Adrenal gland (tissue), 12 donors: ENCODE data around the gene GPSM1. TPM values are rescaled to one million over a fixed set of nuclear protein-coding genes. Genes with fewer than 3 reads are reported as not detected.

Experiments
- DNase-seq, 7 donors: peaks; one replicate each; pipeline ENCODE4 v3.0.0-alpha.2; 2019 to 2020
- H3K27ac ChIP-seq, 5 donors: fragments of 200-600 bp; sonication (generic) in 4 of 5; 1 replicate in 3 of 5; 2 replicates in 2 of 5; pipeline versions ENCODE4 v1.5.1 to v1.8.0; 2016 to 2020; ENCODE audit warnings: mild to moderate bottlenecking in 1 of 5
- H3K27me3 ChIP-seq: fragments of 200-600 bp; 2 replicates; pipeline ENCODE4 v1.8.0; 2021
- H3K36me3 ChIP-seq, 2 donors: fragments of 200-600 bp; replicated peaks in 1 of 2; 1 replicate in 1 of 2; 2 replicates in 1 of 2; pipeline versions ENCODE4 v1.5.1 to v1.8.0; 2018 to 2022
- H3K4me1 ChIP-seq, 2 donors: fragments of 200-600 bp; replicated peaks in 1 of 2; 1 replicate in 1 of 2; 2 replicates in 1 of 2; pipeline versions ENCODE4 v1.5.1 to v1.8.0; 2018 to 2021
- H3K4me3 ChIP-seq, 4 donors: fragments of 200-600 bp; sonication (generic) in 3 of 4; one replicate each; pipeline ENCODE4 v1.5.1; 2016 to 2018
- H3K9me3 ChIP-seq, 3 donors: fragments of 200-600 bp; sonication (generic) in 1 of 3; replicated peaks in 1 of 3; 1 replicate in 2 of 3; 2 replicates in 1 of 3; pipeline versions ENCODE4 v1.5.1 to v1.8.0; 2016 to 2021
- CTCF ChIP-seq, 6 experiments: fragments of 450-650 bp in 4 of 6; fragments of 200-600 bp in 2 of 6; sonication (generic) in 1 of 6; IDR thresholded peaks; 1 replicate in 5 of 6; 2 replicates in 1 of 6; pipeline versions ENCODE4 v1.5.1 to v1.8.0; 2016 to 2021; ENCODE audit warnings: antibody characterized with exemption in 6 of 6, mild to moderate bottlenecking in 2 of 6, moderate library complexity in 1 of 6
- POLR2A ChIP-seq, 2 donors: fragments of 450-650 bp; IDR thresholded peaks; one replicate each; pipeline ENCODE4 v1.6.1; 2017; ENCODE audit warnings: antibody characterized with exemption in 2 of 2, mild to moderate bottlenecking in 2 of 2, moderate library complexity in 1 of 2
- WGBS, 4 donors: extraction: QIAGEN DNeasy Blood & Tissue Kit in 2 of 4; methylation state at CpG; one replicate each; pipeline versions ENCODE4 v1.1.5 to v1.1.7; 2013 to 2017; 5-methylcytosine and 5-hydroxymethylcytosine counted together
- intact Hi-C, 2 donors: fragments of 100-400 bp; cut with DNase I; formaldehyde crosslinking; loops; one replicate each; pipeline versions ENCODE4 v1.14.1 to v1.15.0; 2022 to 2023
- polyA plus RNA-seq, 3 donors: library from polyadenylated mRNA; stranded (reverse); fragments of 200-250 nt in 2 of 3; fragments of 350-450 nt in 1 of 3; fragmentation: Illumina TruSeq in 1 of 3; extraction: RNeasy Lipid Tissue Mini Kit (QIAGEN cat#74804) in 1 of 3; gene quantifications; one replicate each; pipeline ENCODE4 v1.2.3, GENCODE V29; 2013 to 2014
- total RNA-seq, 9 donors: library from RNA; depleted of rRNA in 4 of 9; stranded (reverse); fragments of >200 nt in 4 of 9; fragments of 120-200 nt in 1 of 9; fragmentation: NEBNext Ultra II Directional in 1 of 9; extraction: Animal tissue kit (Norgen Biotek cat#: 25700) in 1 of 9; gene quantifications; one replicate each; pipeline versions ENCODE4 v1.1.0 to v1.2.4, GENCODE V29; 2013 to 2023
- donor health status: healthy with polysubstance abuse.
- donor health status: Bipolar disorder and iron deficiency.
- donor health status: DM: yes; HTN: yes; CAD: no.
- donor health status: DM: no; HTN: no; CAD: no.
- donor health status: DM: no; HTN: no; CAD: no.
- donor health status: DM: yes; HTN: yes; CAD: no.

GPSM1 gene
- total and polyA plus RNA-seq, 12 donors = 2.9 to 50.4 (median 17.2) TPM

GRCh38 chr9:136368190-136368589 is 40.9 kb downstream of the GPSM1 start:
- no peak for DNase-seq
- peaks cover 0 to 17% of the 10 kb centered on the region in 2 donors for H3K4me1 ChIP-seq
- no peaks in the 10 kb centered on the region for H3K9me3 ChIP-seq
- 67 to 79% (median 77%) methylated on average over 15 to 18 of the region's 18 CpGs for WGBS, 4 donors
- intact Hi-C loops = no loop called here
- no peaks in the 10 kb centered on the region for H3K27me3 ChIP-seq
- TF ChIP-seq POLR2A (IDR thresholded peaks at IDR 0.05) = no peak
- TF ChIP-seq CTCF (IDR thresholded peaks at IDR 0.05) = no peak
- H3K27ac ChIP-seq = no peak overlapping the region
- H3K36me3 ChIP-seq = peaks cover 0 to 4% of the 10 kb centered on the region in 2 donors
- H3K4me3 ChIP-seq = no peak overlapping the region

GRCh38 chr9:136370037-136370436 is 42.7 kb downstream of the GPSM1 start:
- intact Hi-C loops = no loop called here
- Histone ChIP-seq H3K27ac (no peak overlapping the region), H3K36me3 (peaks cover 0 to 4% of the 10 kb centered on the region in 2 donors), H3K4me1 (peaks cover 0 to 9% of the 10 kb centered on the region in 2 donors), H3K9me3 (no peaks in the 10 kb centered on the region), H3K27me3 (no peaks in the 10 kb centered on the region), H3K4me3 (no peak overlapping the region)
- no peak for TF ChIP-seq CTCF (IDR thresholded peaks at IDR 0.05)
- TF ChIP-seq POLR2A (IDR thresholded peaks at IDR 0.05) = no peak
- WGBS, 4 donors = 84 to 100% (median 96%) methylated on average over 1 to 19 of the region's 19 CpGs
- no peak for DNase-seq

- Histone ChIP-seq H3K36me3 (peaks cover 0 to 4% of the 10 kb centered on the region in 2 donors), H3K9me3 (no peaks in the 10 kb centered on the region), H3K4me3 (no peak overlapping the region), H3K27me3 (no peaks in the 10 kb centered on the region), H3K4me1 (peaks cover 0 to 9% of the 10 kb centered on the region in 2 donors), H3K27ac (no peak overlapping the region)
- peak in 2 of 7 donors; percentile 59 to 62 for DNase-seq
- no peak for TF ChIP-seq CTCF (IDR thresholded peaks at IDR 0.05)
- intact Hi-C loops = no loop called here
- WGBS, 4 donors = 86 to 97% (median 89%) methylated on average over 13 to 54 of the region's 54 CpGs
Measured at GRCh38 chr9:136370687-136371532, 43.6 kb downstream of the GPSM1 start.

- intact Hi-C loops = no loop called here
- Histone ChIP-seq H3K27me3 (no peaks in the 10 kb centered on the region), H3K9me3 (no peaks in the 10 kb centered on the region), H3K36me3 (peaks cover 0 to 4% of the 10 kb centered on the region in 2 donors), H3K27ac (no peak overlapping the region), H3K4me1 (peaks cover 0 to 9% of the 10 kb centered on the region in 2 donors), H3K4me3 (no peak overlapping the region)
- 85 to 96% (median 93%) methylated on average over 4 to 13 of the region's 13 CpGs for WGBS, 4 donors
- no peak for DNase-seq
- TF ChIP-seq POLR2A (IDR thresholded peaks at IDR 0.05) (no peak), CTCF (IDR thresholded peaks at IDR 0.05) (no peak)
Measured at GRCh38 chr9:136371533-136371880, 44.2 kb downstream of the GPSM1 start.
